Body of pancreas (tissue), 4 donors: ENCODE data around the gene ATG4D. TPM values are rescaled to one million over a fixed set of nuclear protein-coding genes. Genes with fewer than 3 reads are reported as not detected.
"Not testable (repeated sequence)": the region's sequence is repeated elsewhere in the genome, so short reads cannot be mapped to it uniquely, and the experiment has no call there.

Experiments
- ATAC-seq: fragments of 150-250 bp; one replicate; pipeline ENCODE4 v1.9.1; 2016
- DNase-seq, 4 donors: peaks; one replicate each; pipeline ENCODE4 v3.0.0-alpha.2; 2019
- H3K27ac ChIP-seq, 4 donors: fragments of 200-600 bp; sonication (generic); 1 replicate in 3 of 4; 2 replicates in 1 of 4; pipeline versions ENCODE4 v1.5.1 to v1.6.1; 2016 to 2019; ENCODE audit warnings: mild to moderate bottlenecking in 1 of 4, mixed read lengths in 1 of 4, moderate library complexity in 1 of 4
- H3K27me3 ChIP-seq, 2 donors: fragments of 200-600 bp; sonication (generic); one replicate each; pipeline ENCODE4 v1.6.0; 2016; ENCODE audit warnings: mild to moderate bottlenecking in 1 of 2
- H3K36me3 ChIP-seq, 2 donors: fragments of 200-600 bp; sonication (generic); replicated peaks in 1 of 2; 2 replicates each; pipeline ENCODE4 v1.5.1; 2016; ENCODE audit warnings: low read depth in 2 of 2; ENCODE audit not compliant: insufficient read depth in 1 of 2
- H3K4me1 ChIP-seq: fragments of 200-600 bp; sonication (generic); one replicate; pipeline ENCODE4 v1.6.0; 2016
- H3K4me3 ChIP-seq, 2 donors: fragments of 200-600 bp; sonication (generic); 1 replicate in 1 of 2; 2 replicates in 1 of 2; pipeline ENCODE4 v1.5.1; 2016 to 2019
- H3K9me3 ChIP-seq, 3 donors: fragments of 200-600 bp; sonication (generic); 1 replicate in 2 of 3; 2 replicates in 1 of 3; pipeline ENCODE4 v1.5.1; 2016
- POLR2A ChIP-seq, 3 donors: fragments of 450-650 bp; IDR thresholded peaks; one replicate each; pipeline ENCODE4 v1.6.1; 2016; ENCODE audit warnings: antibody characterized with exemption in 3 of 3, mild to moderate bottlenecking in 2 of 3
- WGBS, 2 donors: methylation state at CpG; one replicate each; pipeline ENCODE4 v1.1.5; 2017; 5-methylcytosine and 5-hydroxymethylcytosine counted together
- intact Hi-C: fragments of 100-400 bp; cut with DNase I; formaldehyde crosslinking; loops from one replicate; pipeline ENCODE4 v1.15.1; 2023
- total RNA-seq, 2 donors: library from RNA; depleted of rRNA; stranded (reverse); fragments of >200 nt; gene quantifications; one replicate each; pipeline ENCODE4 v1.1.0, GENCODE V29; 2016
- TF ChIP-seq, protein P1 (sequence below), 7 experiments: fragments of 450-650 bp in 4 of 7; fragments of 200-600 bp in 3 of 7; sonication (generic) in 3 of 7; IDR thresholded peaks; one replicate each; pipeline ENCODE4 v1.5.1; 2016 to 2019; ENCODE audit warnings: antibody characterized with exemption in 7 of 7

Gene ATG4D
- total RNA-seq, 2 donors from 2014 or later: 20.4 to 23.3 TPM

DNA sequence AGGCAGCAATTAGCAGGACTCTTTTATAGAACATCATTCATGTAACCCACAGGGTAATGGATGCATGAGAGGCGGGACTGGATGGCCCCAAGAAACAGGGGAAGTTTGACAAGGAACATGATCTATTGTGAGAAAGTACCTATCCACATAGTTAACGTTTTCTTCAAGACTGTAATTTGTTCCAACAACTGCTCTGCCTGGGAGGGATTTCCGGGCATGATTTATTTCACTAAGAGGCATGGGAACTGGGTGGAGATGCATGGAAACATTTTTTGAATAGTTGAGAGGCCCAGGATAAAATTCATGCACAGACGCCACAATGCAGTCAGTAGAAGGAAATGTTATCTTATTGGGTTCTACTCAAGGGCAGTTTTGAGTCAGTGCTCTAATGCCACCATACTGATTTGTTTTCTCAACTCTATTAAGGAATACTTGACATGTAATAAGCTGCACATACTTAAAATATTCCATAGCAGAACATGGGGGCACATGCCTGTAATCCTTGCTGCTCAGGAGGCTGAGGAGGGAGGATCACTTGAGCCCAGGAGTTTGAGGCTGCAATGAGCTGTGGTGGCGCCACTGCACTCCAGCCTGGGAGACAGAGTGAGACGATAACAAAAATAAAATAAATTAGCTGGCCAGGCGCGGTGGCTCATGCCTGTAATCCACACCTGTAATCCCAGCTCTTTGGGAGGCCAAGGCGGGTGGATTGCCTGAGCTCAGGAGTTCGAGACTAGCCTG is 9.9 kb upstream of the ATG4D start:
- no peak overlapping the region for H3K27ac ChIP-seq
- WGBS, 2 donors: 68 to 76% methylated on average over 10 of the region's 10 CpGs
- ATAC-seq: no peak
- no peak for DNase-seq
- intact Hi-C loops: no loop called here
- H3K36me3 ChIP-seq: no peaks in the 10 kb centered on the region
- H3K27me3 ChIP-seq: no peaks in the 10 kb centered on the region
- TF ChIP-seq POLR2A (IDR thresholded peaks at IDR 0.05): no peak
- TF ChIP-seq, protein P1, sequence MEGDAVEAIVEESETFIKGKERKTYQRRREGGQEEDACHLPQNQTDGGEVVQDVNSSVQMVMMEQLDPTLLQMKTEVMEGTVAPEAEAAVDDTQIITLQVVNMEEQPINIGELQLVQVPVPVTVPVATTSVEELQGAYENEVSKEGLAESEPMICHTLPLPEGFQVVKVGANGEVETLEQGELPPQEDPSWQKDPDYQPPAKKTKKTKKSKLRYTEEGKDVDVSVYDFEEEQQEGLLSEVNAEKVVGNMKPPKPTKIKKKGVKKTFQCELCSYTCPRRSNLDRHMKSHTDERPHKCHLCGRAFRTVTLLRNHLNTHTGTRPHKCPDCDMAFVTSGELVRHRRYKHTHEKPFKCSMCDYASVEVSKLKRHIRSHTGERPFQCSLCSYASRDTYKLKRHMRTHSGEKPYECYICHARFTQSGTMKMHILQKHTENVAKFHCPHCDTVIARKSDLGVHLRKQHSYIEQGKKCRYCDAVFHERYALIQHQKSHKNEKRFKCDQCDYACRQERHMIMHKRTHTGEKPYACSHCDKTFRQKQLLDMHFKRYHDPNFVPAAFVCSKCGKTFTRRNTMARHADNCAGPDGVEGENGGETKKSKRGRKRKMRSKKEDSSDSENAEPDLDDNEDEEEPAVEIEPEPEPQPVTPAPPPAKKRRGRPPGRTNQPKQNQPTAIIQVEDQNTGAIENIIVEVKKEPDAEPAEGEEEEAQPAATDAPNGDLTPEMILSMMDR (IDR thresholded peaks at IDR 0.05): no peak
- H3K4me3 ChIP-seq: no peak overlapping the region
- no peaks in the 10 kb centered on the region for H3K9me3 ChIP-seq
- no peaks in the 10 kb centered on the region for H3K4me1 ChIP-seq

DNA sequence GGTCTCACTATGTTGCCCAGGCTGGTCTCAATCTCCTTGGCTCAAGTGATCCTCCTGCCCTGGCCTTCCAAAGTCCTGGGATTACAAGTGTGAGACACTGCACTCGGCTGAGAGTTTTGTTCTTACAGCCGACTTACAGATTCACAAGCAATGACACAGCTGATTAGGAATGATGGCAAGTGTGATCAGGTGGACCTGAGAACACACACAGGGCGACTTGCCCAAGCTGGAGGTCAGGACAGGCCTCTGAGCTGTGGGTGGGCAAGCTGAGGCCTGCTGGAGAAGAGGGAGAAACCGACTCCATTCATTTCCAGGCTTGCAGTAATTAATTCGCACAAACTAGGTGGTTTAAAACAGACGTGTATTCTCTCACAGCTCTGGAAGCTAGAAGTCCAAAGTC is 8.1 kb upstream of the ATG4D start:
- DNase-seq (no peak), ATAC-seq (no peak)
- TF ChIP-seq POLR2A (IDR thresholded peaks at IDR 0.05): no peak
- TF ChIP-seq, protein P1 (IDR thresholded peaks at IDR 0.05): no peak
- Histone ChIP-seq H3K4me1 (no peaks in the 10 kb centered on the region), H3K9me3 (no peaks in the 10 kb centered on the region), H3K27ac (no peak overlapping the region), H3K36me3 (no peaks in the 10 kb centered on the region), H3K4me3 (no peak overlapping the region), H3K27me3 (no peaks in the 10 kb centered on the region)
- intact Hi-C loops: no loop called here
- WGBS, 2 donors: 59 to 80% methylated on average over 5 to 6 of the region's 6 CpGs

DNA sequence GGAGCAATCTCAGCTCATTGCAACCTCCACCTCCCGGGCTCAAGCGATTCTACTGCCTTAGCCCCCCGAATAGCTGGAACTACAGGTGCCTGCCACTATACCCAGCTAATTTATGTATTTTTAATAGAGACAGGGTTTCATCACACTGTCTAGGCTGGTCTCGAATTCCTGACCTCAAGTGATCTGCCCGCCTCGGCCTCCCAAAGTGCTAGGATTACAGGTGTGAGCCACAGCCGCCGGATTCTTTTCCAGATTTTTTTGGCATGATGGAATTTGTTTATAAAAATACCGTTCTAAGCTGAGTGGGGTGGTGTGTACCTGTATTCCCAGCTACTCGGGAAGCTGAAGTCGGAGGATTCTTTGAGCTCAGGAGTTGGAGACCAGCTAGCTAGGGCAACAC is 6.0 kb upstream of the ATG4D start:
- ATAC-seq (no peak), DNase-seq (no peak)
- H3K36me3 ChIP-seq: no peaks in the 10 kb centered on the region
- H3K4me1 ChIP-seq: no peaks in the 10 kb centered on the region
- no peaks in the 10 kb centered on the region for H3K9me3 ChIP-seq
- intact Hi-C loops: no loop called here
- no peak overlapping the region for H3K4me3 ChIP-seq
- H3K27ac ChIP-seq: no peak overlapping the region
- TF ChIP-seq, protein P1 (IDR thresholded peaks at IDR 0.05): no peak
- TF ChIP-seq POLR2A (IDR thresholded peaks at IDR 0.05): no peak
- no peaks in the 10 kb centered on the region for H3K27me3 ChIP-seq
- 77 to 82% methylated on average over 10 to 11 of the region's 11 CpGs for WGBS, 2 donors

DNA sequence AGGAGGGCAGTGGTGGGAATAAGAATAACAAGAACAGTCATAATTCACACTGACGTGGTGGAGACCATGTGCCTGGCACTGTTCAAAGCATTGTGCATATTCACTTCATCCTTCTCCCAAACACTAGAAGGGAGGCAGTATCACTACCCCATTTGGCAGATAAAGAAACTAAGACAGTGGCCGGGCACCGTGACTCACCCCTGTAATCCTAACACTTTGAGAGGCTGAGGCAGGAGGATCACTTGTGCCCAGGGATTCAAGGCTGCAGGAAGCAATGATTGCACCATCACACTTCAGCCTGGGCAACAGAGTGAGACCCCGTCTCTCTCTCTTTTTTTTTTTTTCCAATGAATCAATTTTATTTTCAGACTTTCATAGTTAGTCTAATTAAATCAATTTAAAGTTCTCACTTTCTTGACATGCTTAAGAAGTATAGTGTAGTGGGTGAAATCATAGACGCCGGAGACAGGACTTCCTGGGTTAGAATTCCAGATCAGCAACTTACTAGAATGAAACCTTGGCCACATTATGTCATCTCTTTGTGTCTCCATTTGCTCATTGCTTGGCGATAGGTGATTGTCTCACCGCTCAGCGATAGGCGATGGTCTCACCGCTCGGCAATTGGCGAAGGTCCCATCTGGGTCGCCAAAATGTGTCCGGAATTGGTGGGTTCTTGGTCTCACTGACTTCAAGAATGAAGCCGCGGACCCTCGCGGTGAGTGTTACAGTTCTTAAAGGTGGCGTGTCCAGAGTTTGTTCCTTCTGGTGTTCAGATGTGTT is 5.3 kb upstream of the ATG4D start:
- TF ChIP-seq, protein P1 (IDR thresholded peaks at IDR 0.05): no peak
- TF ChIP-seq POLR2A (IDR thresholded peaks at IDR 0.05): no peak
- no peak for ATAC-seq
- H3K9me3 ChIP-seq: no peaks in the 10 kb centered on the region

DNA sequence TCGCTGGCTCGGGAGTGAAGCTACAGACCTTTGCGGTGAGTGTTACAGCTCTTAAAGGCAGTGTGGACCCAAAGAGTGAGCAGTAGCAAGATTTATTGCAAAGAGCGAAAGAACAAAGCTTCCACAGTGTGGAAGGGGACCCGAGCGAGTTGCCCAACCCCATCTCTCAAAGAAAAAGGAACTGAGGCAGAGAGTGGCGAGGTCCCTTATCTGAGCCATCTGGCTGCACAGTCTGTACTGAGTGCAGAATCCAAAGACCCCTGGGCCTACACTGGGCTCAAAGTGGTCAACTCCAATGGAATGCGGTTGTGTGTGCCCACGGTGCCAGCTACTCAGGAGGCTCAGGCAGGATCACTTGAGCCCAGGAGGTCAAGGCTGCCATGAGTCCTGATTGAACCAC is 4.7 kb upstream of the ATG4D start:
- H3K36me3 ChIP-seq, intact Hi-C loops, H3K9me3 ChIP-seq, DNase-seq, H3K4me3 ChIP-seq, H3K27me3 ChIP-seq, ATAC-seq, H3K4me1 ChIP-seq, H3K27ac ChIP-seq: not testable (repeated sequence)
- 56 to 87% methylated on average over 8 to 9 of the region's 9 CpGs for WGBS, 2 donors

More for the DNA sequence above, 5.3 kb upstream of the ATG4D start:
- Histone ChIP-seq H3K27me3 (no peaks in the 10 kb centered on the region), H3K4me3 (no peak overlapping the region), H3K27ac (no peak overlapping the region), H3K36me3 (no peaks in the 10 kb centered on the region), H3K4me1 (peaks cover 6% of the 10 kb centered on the region)
- DNase-seq: no peak
- intact Hi-C loops: no loop called here
- 73 to 77% methylated on average over 11 to 18 of the region's 20 CpGs for WGBS, 2 donors
